HCT116 (cell line): ENCODE data around the gene LRRC4. TPM values are rescaled to one million over a fixed set of nuclear protein-coding genes. Genes with fewer than 3 reads are reported as not detected.

Experiments used
- ATAC-seq: fragments of 200-7000 bp; cut with Tn5 transposase; 2 replicates; pipeline ENCODE4 v1.9.1; 2020; ENCODE audit warnings: mild to moderate bottlenecking, moderate library complexity
- BruUV-seq: library from RNA; stranded (reverse); fragments of 400-500 nt; replicated peaks from 2 replicates; lab custom pipeline; 2021; lab: Mats Ljungman, UMichigan
- CTCF ChIA-PET: fragments of 300-600 bp; sonication (Branson Sonifier 250); formaldehyde crosslinking; loops from one replicate; lab custom pipeline; 2021; ENCODE audit warnings: antibody characterized with exemption; lab: Charles Lee
- POLR2A ChIA-PET: fragments of 300-600, 350-600 bp; sonication (Branson Sonifier 250); formaldehyde crosslinking; loops from one replicate; lab custom pipeline; 2021; ENCODE audit warnings: antibody characterized with exemption; lab: Charles Lee
- RAD21 ChIA-PET, 2 experiments: fragments of 300-600 bp; sonication (Branson Sonifier 250); formaldehyde crosslinking; loops; one replicate each; lab custom pipeline; 2023; ENCODE audit warnings: low total read pairs in 2 of 2; ENCODE audit not compliant: uncharacterized antibody in 2 of 2, unreplicated experiment in 2 of 2, low non-redundant PET in 1 of 2; lab: Charles Lee
- DNase-seq: peaks from one replicate; pipeline ENCODE4 v3.0.0-alpha.2; 2010; ENCODE audit warnings: low read depth, low spot score
- H2AFZ ChIP-seq: fragments of 200-600 bp; shearing (Covaris generic), sonication (generic); 2 replicates; pipeline ENCODE4 v1.6.1; 2017; ENCODE audit warnings: low read depth, mixed run types, mixed read lengths, antibody characterized with exemption, low read length; ENCODE audit not compliant: poor library complexity, severe bottlenecking
- H3K27ac ChIP-seq: 2 replicates; pipeline ENCODE4 v1.5.1; 2012; ENCODE audit warnings: low read depth, low read length
- H3K27me3 ChIP-seq: fragments of 200-600 bp; sonication (generic); 2 replicates; pipeline ENCODE4 v1.6.1; 2016; ENCODE audit warnings: mixed run types, low read length, mixed read lengths; ENCODE audit not compliant: insufficient read depth
- H3K36me3 ChIP-seq, 2 experiments: fragments of 200-500 bp in 1 of 2; fragments of 200-600 bp in 1 of 2; sonication (Bioruptor generic) in 1 of 2; sonication (generic) in 1 of 2; 2 replicates each; pipeline versions ENCODE4 v1.5.1 to v1.6.1; 2014 to 2016; ENCODE audit warnings: low read length in 2 of 2, inconsistent platforms in 1 of 2, mixed read lengths in 1 of 2, mixed run types in 1 of 2; ENCODE audit not compliant: insufficient read depth in 2 of 2, control insufficient read depth in 1 of 2
- H3K4me1 ChIP-seq, 2 experiments: fragments of 200-600 bp in 1 of 2; sonication (generic) in 1 of 2; 2 replicates each; pipeline versions ENCODE4 v1.5.1 to v1.6.1; 2012 to 2017; ENCODE audit warnings: low read length in 2 of 2, inconsistent platforms in 1 of 2, mild to moderate bottlenecking in 1 of 2, mixed read lengths in 1 of 2, mixed run types in 1 of 2, moderate library complexity in 1 of 2; ENCODE audit not compliant: insufficient read depth in 2 of 2, control insufficient read depth in 1 of 2
- H3K4me2 ChIP-seq: fragments of 200-600 bp; sonication (generic); 2 replicates; pipeline ENCODE4 v1.6.1; 2017; ENCODE audit warnings: mixed run types, low read length, mixed read lengths
- H3K4me3 ChIP-seq, 2 experiments: fragments of 200-600 bp in 1 of 2; sonication (generic) in 1 of 2; replicated peaks in 1 of 2; 2 replicates each; pipeline ENCODE4 v1.5.1; 2011 to 2016; ENCODE audit warnings: low read length in 2 of 2, control low read depth in 1 of 2, low read depth in 1 of 2, mild to moderate bottlenecking in 1 of 2, mixed read lengths in 1 of 2, mixed run types in 1 of 2
- H3K79me2 ChIP-seq: fragments of 200-600 bp; sonication (generic); 2 replicates; pipeline ENCODE4 v1.6.1; 2017; ENCODE audit warnings: mild to moderate bottlenecking, mixed run types, low read length, moderate library complexity, mixed read lengths; ENCODE audit not compliant: insufficient read depth
- H3K9ac ChIP-seq: fragments of 200-600 bp; sonication (generic); 2 replicates; pipeline ENCODE4 v1.6.1; 2016; ENCODE audit warnings: low read length, mixed read lengths
- H3K9me2 ChIP-seq: fragments of 200-600 bp; sonication (generic), shearing (Covaris generic); 2 replicates; pipeline ENCODE4 v1.6.1; 2017; ENCODE audit warnings: mixed run types, mild to moderate bottlenecking, moderate library complexity; ENCODE audit not compliant: insufficient read depth
- H3K9me3 ChIP-seq, 2 experiments: fragments of 200-500 bp in 1 of 2; fragments of 200-600 bp in 1 of 2; sonication (Bioruptor generic) in 1 of 2; sonication (generic) in 1 of 2; 2 replicates each; pipeline ENCODE4 v1.6.1; 2014 to 2017; ENCODE audit warnings: low read length in 2 of 2, mixed read lengths in 2 of 2, inconsistent platforms in 1 of 2, low read depth in 1 of 2, mild to moderate bottlenecking in 1 of 2, mixed run types in 1 of 2, moderate library complexity in 1 of 2; ENCODE audit not compliant: control insufficient read depth in 1 of 2, insufficient read depth in 1 of 2
- H4K20me1 ChIP-seq: fragments of 200-600 bp; sonication (generic), shearing (Covaris generic); 2 replicates; pipeline ENCODE4 v1.6.1; 2017; ENCODE audit warnings: mixed run types, mild to moderate bottlenecking, moderate library complexity; ENCODE audit not compliant: insufficient read depth
- CBX3 ChIP-seq: IDR thresholded peaks from 2 replicates; pipeline ENCODE4 v1.6.1; 2012; ENCODE audit warnings: low read depth
- EGR1 ChIP-seq: IDR thresholded peaks from 2 replicates; pipeline ENCODE4 v1.6.1; 2012; ENCODE audit warnings: low read depth
- ELF1 ChIP-seq: IDR thresholded peaks from 2 replicates; pipeline ENCODE4 v1.6.1; 2012; ENCODE audit warnings: low read depth, borderline replicate concordance
- EZH2 ChIP-seq: fragments of 200-600 bp; sonication (generic); IDR thresholded peaks from 2 replicates; pipeline ENCODE4 v1.6.1; 2017; ENCODE audit warnings: antibody characterized with exemption, mixed run types
- EZH2phosphoT487 ChIP-seq: fragments of 200-600 bp; IDR thresholded peaks from 2 replicates; pipeline ENCODE4 v1.6.1; 2018; ENCODE audit warnings: antibody characterized with exemption, borderline replicate concordance
- FOSL1 ChIP-seq: IDR thresholded peaks from 2 replicates; pipeline ENCODE4 v1.6.1; 2012; ENCODE audit warnings: low read depth
- JUND ChIP-seq: IDR thresholded peaks from 2 replicates; pipeline ENCODE4 v1.6.1; 2012
- POLR2AphosphoS5 ChIP-seq: IDR thresholded peaks from 2 replicates; pipeline ENCODE4 v1.6.1; 2011; ENCODE audit warnings: mild to moderate bottlenecking, low read depth, low read length, moderate library complexity
- RAD21 ChIP-seq: IDR thresholded peaks from 2 replicates; pipeline ENCODE4 v1.6.1; 2012; ENCODE audit warnings: low read depth, mild to moderate bottlenecking
- SIN3A ChIP-seq: IDR thresholded peaks from 2 replicates; pipeline ENCODE4 v1.6.1; 2012; ENCODE audit warnings: low read depth
- YY1 ChIP-seq: IDR thresholded peaks from 2 replicates; pipeline ENCODE4 v1.6.1; 2011; ENCODE audit warnings: low read length, low read depth, moderate library complexity, mild to moderate bottlenecking; ENCODE audit not compliant: insufficient replicate concordance; ENCODE audit errors: extremely low read depth
- ZBTB33 ChIP-seq: IDR thresholded peaks from 2 replicates; pipeline ENCODE4 v1.6.1; 2011; ENCODE audit warnings: mild to moderate bottlenecking, low read length, moderate library complexity; ENCODE audit not compliant: insufficient replicate concordance; ENCODE audit errors: extremely low read depth
- ZFX ChIP-seq: fragments of 450-650 bp; IDR thresholded peaks from 2 replicates; pipeline ENCODE4 v1.6.1; 2017
- ZNF274 ChIP-seq: fragments of 200-500 bp; sonication (Bioruptor generic); IDR thresholded peaks from 2 replicates; pipeline ENCODE4 v1.6.1; 2014; ENCODE audit warnings: mild to moderate bottlenecking, low read depth, low read length, inconsistent platforms
- intact Hi-C: fragments of 100-400 bp; cut with micrococcal nuclease; formaldehyde crosslinking; loops from 2 replicates; pipeline ENCODE4 v1.10.0; 2022
- total RNA-seq: library from RNA; stranded (reverse); gene quantifications from one replicate; pipeline ENCODE4 v1.2.1, GENCODE V29; 2021; ENCODE audit not compliant: unreplicated experiment
- TF ChIP-seq, protein P1 (sequence below): IDR thresholded peaks from 2 replicates; pipeline ENCODE4 v1.6.1; 2012

The LRRC4 gene
- total RNA-seq, 1 experiment from 2014 or later: not detected

GRCh38 chr7:128031901-128032604, 816 bp upstream of the LRRC4 start:
- Histone ChIP-seq H3K27ac (no peak overlapping the region), H2AFZ (no peak overlapping the region), H4K20me1 (no peaks in the 10 kb centered on the region), H3K9me3 (no peaks in the 10 kb centered on the region), H3K79me2 (no peaks in the 10 kb centered on the region), H3K4me3 (no peak overlapping the region), H3K9ac (no peak overlapping the region), H3K36me3 (no peaks in the 10 kb centered on the region), H3K9me2 (no peaks in the 10 kb centered on the region), H3K27me3 (no peaks in the 10 kb centered on the region), H3K4me1 (no peaks in the 10 kb centered on the region), H3K4me2 (no peak overlapping the region)
- CTCF ChIA-PET: no interaction called here
- DNase-seq (no peak), ATAC-seq (no peak)
- TF ChIP-seq ZFX: no peak
- no peak for TF ChIP-seq ELF1
- no peak for TF ChIP-seq SIN3A
- TF ChIP-seq RAD21: no peak
- no peak for TF ChIP-seq FOSL1
- no peak for TF ChIP-seq ZBTB33
- no peak for TF ChIP-seq EZH2phosphoT487
- no peak for TF ChIP-seq EZH2
- no peak for TF ChIP-seq ZNF274
- TF ChIP-seq JUND: no peak
- TF ChIP-seq CBX3: no peak
- no peak for TF ChIP-seq POLR2AphosphoS5
- TF ChIP-seq EGR1: no peak
- TF ChIP-seq YY1: no peak
- TF ChIP-seq, protein P1, sequence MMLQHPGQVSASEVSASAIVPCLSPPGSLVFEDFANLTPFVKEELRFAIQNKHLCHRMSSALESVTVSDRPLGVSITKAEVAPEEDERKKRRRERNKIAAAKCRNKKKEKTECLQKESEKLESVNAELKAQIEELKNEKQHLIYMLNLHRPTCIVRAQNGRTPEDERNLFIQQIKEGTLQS: no peak
- no TSS peak for BruUV-seq
- POLR2A ChIA-PET: no interaction called here
- RAD21 ChIA-PET: no interaction called here
- intact Hi-C loops: no loop called here
